ENCODE data around the gene KSR1.
A peak's percentile ranks its signal among the peaks of the same experiment; 100 is the strongest.

KSR1 gene

DNA sequence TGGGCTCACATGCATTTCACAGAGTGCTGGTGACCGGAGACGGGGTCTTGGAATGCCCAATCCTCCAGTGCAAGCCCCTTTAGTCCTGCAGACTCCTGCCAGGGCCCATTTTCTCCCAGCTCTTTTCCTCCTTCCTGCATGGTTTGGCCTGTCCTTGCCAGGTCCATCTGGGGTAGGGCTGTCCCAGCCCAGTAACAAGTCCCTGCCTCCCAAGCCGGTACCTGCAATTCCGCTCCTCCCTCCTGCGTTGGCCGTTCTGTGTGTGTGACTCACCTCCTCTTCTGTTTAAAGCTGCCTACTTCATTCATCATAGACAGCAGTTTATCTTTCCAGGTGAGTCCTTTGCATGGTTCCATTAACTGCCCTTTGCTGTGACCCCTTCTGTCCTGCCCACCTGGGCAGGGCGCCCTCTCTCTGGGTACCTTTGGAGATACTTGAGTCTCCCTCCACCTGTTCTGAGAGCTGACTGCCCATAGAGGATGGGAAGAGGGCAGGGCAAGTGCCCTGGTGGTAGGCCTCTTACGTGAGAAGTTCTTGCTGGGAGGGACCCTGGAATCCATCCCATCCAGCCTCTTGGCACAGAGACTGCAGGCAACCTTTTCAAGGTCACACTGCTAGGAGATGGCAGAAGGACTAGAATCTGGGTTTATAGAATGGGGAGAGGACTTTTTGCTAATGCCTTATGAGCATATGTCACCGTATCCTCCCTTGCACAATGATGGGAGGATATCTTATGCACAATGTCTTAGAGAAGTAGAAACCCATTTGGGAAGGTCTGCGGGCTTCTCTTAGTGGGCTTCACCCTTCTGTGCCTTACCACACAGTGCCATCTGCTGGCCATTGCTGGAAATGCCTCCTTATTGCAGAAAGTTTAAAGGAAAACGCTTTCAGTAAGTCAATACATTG, 145.1 kb downstream of the KSR1 start:
- H3K4me3 ChIP-seq (ENCODE audit: low read depth, low read length): no peak overlapping the region
- TF ChIP-seq, protein P1, sequence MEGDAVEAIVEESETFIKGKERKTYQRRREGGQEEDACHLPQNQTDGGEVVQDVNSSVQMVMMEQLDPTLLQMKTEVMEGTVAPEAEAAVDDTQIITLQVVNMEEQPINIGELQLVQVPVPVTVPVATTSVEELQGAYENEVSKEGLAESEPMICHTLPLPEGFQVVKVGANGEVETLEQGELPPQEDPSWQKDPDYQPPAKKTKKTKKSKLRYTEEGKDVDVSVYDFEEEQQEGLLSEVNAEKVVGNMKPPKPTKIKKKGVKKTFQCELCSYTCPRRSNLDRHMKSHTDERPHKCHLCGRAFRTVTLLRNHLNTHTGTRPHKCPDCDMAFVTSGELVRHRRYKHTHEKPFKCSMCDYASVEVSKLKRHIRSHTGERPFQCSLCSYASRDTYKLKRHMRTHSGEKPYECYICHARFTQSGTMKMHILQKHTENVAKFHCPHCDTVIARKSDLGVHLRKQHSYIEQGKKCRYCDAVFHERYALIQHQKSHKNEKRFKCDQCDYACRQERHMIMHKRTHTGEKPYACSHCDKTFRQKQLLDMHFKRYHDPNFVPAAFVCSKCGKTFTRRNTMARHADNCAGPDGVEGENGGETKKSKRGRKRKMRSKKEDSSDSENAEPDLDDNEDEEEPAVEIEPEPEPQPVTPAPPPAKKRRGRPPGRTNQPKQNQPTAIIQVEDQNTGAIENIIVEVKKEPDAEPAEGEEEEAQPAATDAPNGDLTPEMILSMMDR (IDR thresholded peaks at IDR 0.05; ENCODE audit: low read depth, low read length, missing control alignments): peak; percentile 93
- no peaks in the 10 kb centered on the region for H3K27me3 ChIP-seq (replicated peaks)
- peak; percentile 67 for DNase-seq
- peaks cover 70% of the 10 kb centered on the region for H3K36me3 ChIP-seq (replicated peaks)
- no peak overlapping the region for H3K27ac ChIP-seq
- in situ Hi-C loops (cut with HindIII; ENCODE audit: low pct_ligation_motif_present, low sequenced_read_pairs): no loop called here

DNA sequence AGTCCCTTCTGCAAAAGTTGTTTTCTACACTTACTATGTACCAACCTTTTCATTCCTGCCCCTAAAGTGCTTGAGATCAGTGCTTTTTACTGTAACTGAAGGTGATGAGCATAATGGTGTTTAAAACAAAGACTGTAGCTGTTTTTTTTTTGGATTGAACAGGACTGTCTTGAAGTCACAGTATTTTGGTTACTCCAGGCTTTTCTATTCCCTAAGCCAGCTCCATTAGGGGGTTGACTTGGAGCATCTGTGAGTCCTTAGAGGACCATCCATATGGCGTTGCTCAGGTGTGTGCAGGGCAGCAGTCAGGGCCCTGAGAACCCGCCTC, 145.7 kb downstream of the KSR1 start:
- Histone ChIP-seq H3K27me3 (replicated peaks) (no peaks in the 10 kb centered on the region), H3K27ac (no peak overlapping the region), H3K36me3 (replicated peaks) (peaks cover 68% of the 10 kb centered on the region), H3K4me3 (ENCODE audit: low read depth, low read length) (no peak overlapping the region)
- DNase-seq: no peak
- in situ Hi-C loops (cut with HindIII; ENCODE audit: low pct_ligation_motif_present, low sequenced_read_pairs): no loop called here
- TF ChIP-seq, protein P1 (IDR thresholded peaks at IDR 0.05; ENCODE audit: low read depth, low read length, missing control alignments): no peak

DNA sequence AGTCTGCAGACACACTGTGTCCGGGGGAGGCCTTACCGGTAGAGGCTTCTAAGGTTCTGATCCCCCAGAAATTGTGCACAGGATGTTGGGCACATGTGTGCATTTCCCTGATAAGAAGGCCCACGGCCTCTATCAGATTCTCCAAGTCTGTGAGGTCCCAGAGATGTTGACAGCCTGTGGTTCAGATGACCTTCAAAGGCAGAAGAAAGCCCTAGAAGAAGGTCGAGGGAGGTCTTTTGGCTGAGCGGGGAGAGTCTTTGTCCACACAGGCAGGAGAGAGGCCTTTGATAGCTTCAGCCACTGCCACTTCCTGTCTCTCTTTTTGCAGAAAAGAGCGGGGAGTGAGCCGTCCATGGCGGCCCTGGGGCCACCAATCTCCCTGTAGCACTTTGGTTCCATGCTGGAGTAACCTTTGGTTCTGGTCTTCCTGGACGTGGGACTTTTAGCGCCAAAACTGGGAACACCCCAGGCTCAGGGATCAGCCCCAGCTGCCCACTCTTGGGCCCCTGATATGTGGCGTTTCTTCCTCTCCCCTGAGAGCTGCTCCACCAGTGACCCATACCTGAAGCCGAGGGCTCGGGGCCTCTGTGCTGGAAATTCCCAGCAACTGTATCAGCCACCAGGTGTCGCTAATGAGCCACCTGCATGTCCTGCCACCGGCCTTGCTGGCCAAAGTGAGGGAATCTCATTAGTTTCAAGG, 146.6 kb downstream of the KSR1 start:
- Histone ChIP-seq H3K4me3 (ENCODE audit: low read depth, low read length) (no peak overlapping the region), H3K36me3 (replicated peaks) (peaks cover 61% of the 10 kb centered on the region), H3K27ac (no peak overlapping the region), H3K27me3 (replicated peaks) (no peaks in the 10 kb centered on the region)
- TF ChIP-seq, protein P1 (IDR thresholded peaks at IDR 0.05; ENCODE audit: low read depth, low read length, missing control alignments): peak; percentile 99
- in situ Hi-C loops (cut with HindIII; ENCODE audit: low pct_ligation_motif_present, low sequenced_read_pairs): no loop called here
- peak; percentile 59 for DNase-seq

DNA sequence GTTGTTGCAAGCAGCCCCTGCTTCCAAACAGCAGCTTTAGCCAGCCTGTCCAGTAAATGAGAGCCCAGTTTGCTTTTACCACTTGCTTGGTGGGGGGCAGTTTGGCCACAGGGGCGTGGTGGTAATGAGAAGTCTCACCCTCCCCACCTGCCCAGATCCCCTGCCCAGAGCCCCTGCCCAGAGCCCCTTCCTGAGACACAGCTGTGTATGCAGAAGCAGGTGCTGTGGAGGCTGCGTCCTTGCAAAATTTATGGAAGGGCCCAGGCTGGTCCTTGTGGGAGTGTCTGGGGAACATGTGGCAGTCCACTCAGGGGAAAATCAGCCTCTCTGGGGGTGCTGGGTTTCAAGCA, 147.1 kb downstream of the KSR1 start:
- in situ Hi-C loops (cut with HindIII; ENCODE audit: low pct_ligation_motif_present, low sequenced_read_pairs): no loop called here
- no peak for DNase-seq
- H3K27me3 ChIP-seq (replicated peaks): no peaks in the 10 kb centered on the region
- H3K4me3 ChIP-seq (ENCODE audit: low read depth, low read length): no peak overlapping the region
- no peak overlapping the region for H3K27ac ChIP-seq
- TF ChIP-seq, protein P1 (IDR thresholded peaks at IDR 0.05; ENCODE audit: low read depth, low read length, missing control alignments): no peak
- peaks cover 58% of the 10 kb centered on the region for H3K36me3 ChIP-seq (replicated peaks)

DNA sequence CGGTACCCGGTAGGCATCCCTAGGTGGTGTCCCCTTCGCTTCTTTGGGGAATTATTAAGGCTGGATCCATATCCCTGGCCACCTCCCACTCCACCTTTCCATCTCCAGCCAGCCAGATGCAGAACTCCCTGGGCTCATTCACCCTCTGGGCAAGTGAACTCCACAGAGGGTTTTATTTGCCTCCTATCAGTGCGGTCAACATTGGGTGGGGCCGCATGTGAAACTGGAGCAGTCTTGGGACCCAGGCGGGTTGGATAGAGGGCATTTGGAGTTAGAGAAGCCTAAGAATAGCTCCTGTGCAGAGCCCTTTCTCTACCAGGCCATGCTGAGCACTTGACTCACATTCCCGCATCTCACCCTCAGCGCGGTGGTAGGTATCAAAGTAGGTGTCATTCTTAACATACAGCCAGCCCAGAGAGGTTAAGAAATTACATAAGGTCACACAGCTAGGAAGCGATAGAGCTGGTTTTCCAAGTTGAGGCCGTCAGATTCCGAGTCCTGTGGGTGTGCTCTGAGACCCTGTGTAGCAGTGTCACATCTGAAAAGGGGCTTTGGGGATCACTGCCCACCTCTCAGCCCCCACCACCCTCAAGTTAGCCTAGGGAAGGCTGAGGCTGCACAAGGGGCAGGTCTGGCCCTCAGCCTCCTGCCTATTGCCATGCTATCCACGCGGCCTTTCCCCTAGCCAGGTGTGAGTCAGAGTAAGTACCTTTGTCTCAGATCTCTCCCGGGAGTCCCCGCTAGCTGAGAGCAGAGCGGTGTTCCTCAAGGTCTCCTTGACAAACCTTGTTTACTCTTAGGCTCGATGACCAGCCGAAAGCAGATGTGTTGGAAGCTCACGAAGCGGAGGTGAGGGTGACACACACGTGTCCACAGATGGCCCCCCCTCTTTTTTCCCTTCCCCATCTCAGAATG, 147.9 kb downstream of the KSR1 start:
- DNase-seq: no peak
- H3K36me3 ChIP-seq (replicated peaks): peaks cover 59% of the 10 kb centered on the region
- H3K4me3 ChIP-seq (ENCODE audit: low read depth, low read length): no peak overlapping the region
- H3K27ac ChIP-seq: no peak overlapping the region
- TF ChIP-seq, protein P1 (IDR thresholded peaks at IDR 0.05; ENCODE audit: low read depth, low read length, missing control alignments): no peak
- no peaks in the 10 kb centered on the region for H3K27me3 ChIP-seq (replicated peaks)
- in situ Hi-C loops (cut with HindIII; ENCODE audit: low pct_ligation_motif_present, low sequenced_read_pairs): no loop called here
